GM23248 (cell line): ENCODE results near the gene RAP2A. TPM values are rescaled to one million over a fixed set of nuclear protein-coding genes. Genes with fewer than 3 reads are reported as not detected.

Experiments used
- DNase-seq: peaks from one replicate; pipeline ENCODE4 v3.0.0-alpha.2; 2015
- H2AFZ ChIP-seq: fragments of 200-600 bp; sonication (generic); 2 replicates; pipeline ENCODE4 v1.6.1; 2016; ENCODE audit warnings: antibody characterized with exemption
- H3F3A ChIP-seq: fragments of 200-600 bp; sonication (generic); 2 replicates; pipeline ENCODE4 v1.6.1; 2016; ENCODE audit warnings: mild to moderate bottlenecking, antibody characterized with exemption, mixed run types; ENCODE audit not compliant: insufficient read depth
- H3K27ac ChIP-seq: fragments of 200-600 bp; sonication (generic); 2 replicates; pipeline ENCODE4 v1.5.1; 2016; ENCODE audit warnings: mild to moderate bottlenecking
- H3K27me3 ChIP-seq: fragments of 200-600 bp; sonication (generic); replicated peaks from 2 replicates; pipeline ENCODE4 v1.6.1; 2016; ENCODE audit warnings: mild to moderate bottlenecking; ENCODE audit not compliant: insufficient read depth
- H3K36me3 ChIP-seq: fragments of 200-600 bp; sonication (generic); 2 replicates; pipeline ENCODE4 v1.6.1; 2016; ENCODE audit warnings: low read depth, mild to moderate bottlenecking
- H3K4me1 ChIP-seq: fragments of 200-600 bp; sonication (generic); 2 replicates; pipeline ENCODE4 v1.6.1; 2016; ENCODE audit warnings: mild to moderate bottlenecking; ENCODE audit not compliant: insufficient read depth
- H3K4me2 ChIP-seq: fragments of 200-600 bp; sonication (generic); one replicate; pipeline ENCODE4 v1.6.1; 2016; ENCODE audit warnings: mild to moderate bottlenecking; ENCODE audit not compliant: unreplicated experiment
- H3K4me3 ChIP-seq: fragments of 200-600 bp; sonication (generic); 2 replicates; pipeline ENCODE4 v1.5.1; 2016; ENCODE audit warnings: mild to moderate bottlenecking
- H3K79me2 ChIP-seq: fragments of 200-600 bp; sonication (generic); 2 replicates; pipeline ENCODE4 v1.6.1; 2016; ENCODE audit warnings: mild to moderate bottlenecking; ENCODE audit not compliant: insufficient read depth
- H3K9ac ChIP-seq: fragments of 200-600 bp; sonication (generic); 2 replicates; pipeline ENCODE4 v1.6.1; 2016; ENCODE audit warnings: mild to moderate bottlenecking
- H3K9me2 ChIP-seq: fragments of 200-600 bp; sonication (generic); 2 replicates; pipeline ENCODE4 v1.6.1; 2016; ENCODE audit warnings: mixed run types, mild to moderate bottlenecking, moderate library complexity; ENCODE audit not compliant: insufficient read depth
- H3K9me3 ChIP-seq: fragments of 200-600 bp; sonication (generic); one replicate; pipeline ENCODE4 v1.6.1; 2017; ENCODE audit warnings: low read depth
- H4K20me1 ChIP-seq: fragments of 200-600 bp; sonication (generic); 2 replicates; pipeline ENCODE4 v1.6.0; 2016; ENCODE audit not compliant: insufficient read depth
- EZH2 ChIP-seq: fragments of 200-600 bp; sonication (generic); IDR thresholded peaks from 2 replicates; pipeline ENCODE4 v1.6.1; 2018; ENCODE audit warnings: antibody characterized with exemption, mild to moderate bottlenecking; ENCODE audit not compliant: insufficient read depth, poor library complexity, severe bottlenecking
- EZH2phosphoT487 ChIP-seq: fragments of 200-600 bp; sonication (generic); IDR thresholded peaks from 2 replicates; pipeline ENCODE4 v1.6.1; 2018; ENCODE audit warnings: antibody characterized with exemption, moderate library complexity, mild to moderate bottlenecking, low read depth; ENCODE audit not compliant: insufficient read depth
- WGBS, 2 experiments: methylation state at CpG; one replicate each; pipeline ENCODE4 v1.1.6; 2015 to 2017; ENCODE audit warnings: low lambda C conversion rate in 2 of 2, low coverage in 1 of 2; ENCODE audit errors: missing lambda C conversion rate in 2 of 2; 5-methylcytosine and 5-hydroxymethylcytosine counted together
- in situ Hi-C: fragments of 300-500 bp; cut with MboI; formaldehyde crosslinking; loops from 2 replicates; pipeline ENCODE4 v1.15.0; 2020
- polyA plus RNA-seq: library from polyadenylated mRNA; unstranded; fragments of >200 nt; fragmentation: Nextera tagmentation; extraction: Ambion mirVana; gene quantifications from 2 replicates; pipeline ENCODE4 v1.2.1, GENCODE V29; 2016
- total RNA-seq: library from RNA; depleted of rRNA; stranded (reverse); fragments of >200 nt; shearing (Covaris generic); gene quantifications from 2 replicates; pipeline ENCODE4 v1.2.3, GENCODE V29; 2014

Gene RAP2A
- total and polyA plus RNA-seq, 2 experiments from 2014 or later = 3.8 to 23.9 TPM

DNA sequence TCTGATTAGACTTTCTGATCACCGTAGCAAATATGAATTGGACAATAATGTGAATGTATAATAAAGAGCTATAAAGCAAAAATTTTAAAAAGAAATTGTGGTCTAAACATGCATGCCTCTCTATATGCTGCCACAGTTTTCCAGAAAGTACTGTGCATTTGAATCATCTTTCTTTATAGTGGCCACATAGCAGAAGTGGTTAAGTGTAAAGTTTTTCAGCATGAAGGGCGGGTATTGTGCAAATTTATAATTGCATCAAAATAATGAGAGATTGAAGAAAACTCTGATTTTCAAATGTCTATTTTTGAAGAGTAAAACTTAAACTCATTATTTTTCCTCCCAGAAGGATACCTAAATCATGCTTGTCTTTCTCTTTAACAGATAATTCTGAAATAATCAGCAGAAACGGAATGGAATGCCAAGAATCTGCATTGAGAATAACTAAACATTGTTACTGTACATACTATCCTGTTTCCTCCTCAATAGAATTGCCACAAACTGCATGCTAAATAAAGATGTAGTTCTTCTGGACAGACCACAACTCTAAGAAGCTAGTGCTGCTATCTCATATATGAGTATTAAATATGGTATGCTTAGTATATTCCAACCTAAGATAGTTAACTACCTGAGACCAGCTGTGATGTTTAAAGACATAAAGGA is 42.9 kb upstream of the RAP2A start:
- Histone ChIP-seq H3K4me3 (no peak overlapping the region), H3K4me2 (no peak overlapping the region), H3F3A (peaks cover 40% of the 10 kb centered on the region), H4K20me1 (no peaks in the 10 kb centered on the region), H3K9me2 (no peaks in the 10 kb centered on the region), H3K4me1 (peaks cover 36% of the 10 kb centered on the region), H3K36me3 (peaks cover 17% of the 10 kb centered on the region; the same call in 1 of the 2 replicates), H3K9me3 (no peaks in the 10 kb centered on the region), H3K27ac (no peak overlapping the region), H3K79me2 (no peaks in the 10 kb centered on the region), H3K27me3 (no peaks in the 10 kb centered on the region), H3K9ac (no peak overlapping the region), H2AFZ (no peak overlapping the region)
- TF ChIP-seq EZH2 = no peak
- no peak for TF ChIP-seq EZH2phosphoT487
- DNase-seq = no peak
- 68 to 72% methylated on average over 3 of the region's 3 CpGs for WGBS, 2 experiments
- in situ Hi-C loops = no loop called here

DNA sequence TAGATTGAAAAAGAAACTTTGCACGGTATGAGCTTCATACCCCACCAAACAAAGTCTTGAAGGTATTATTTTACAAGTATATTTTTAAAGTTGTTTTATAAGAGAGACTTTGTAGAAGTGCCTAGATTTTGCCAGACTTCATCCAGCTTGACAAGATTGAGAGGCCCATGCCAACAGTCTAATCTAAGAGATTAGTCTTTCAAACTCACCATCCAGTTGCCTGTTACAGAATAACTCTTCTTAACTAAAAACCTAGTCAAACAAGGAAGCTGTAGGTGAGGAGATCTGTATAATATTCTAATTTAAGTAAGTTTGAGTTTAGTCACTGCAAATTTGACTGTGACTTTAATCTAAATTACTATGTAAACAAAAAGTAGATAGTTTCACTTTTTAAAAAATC is 41.9 kb upstream of the RAP2A start:
- H3K4me2 ChIP-seq = no peak overlapping the region
- no peaks in the 10 kb centered on the region for H3K9me3 ChIP-seq
- no peak overlapping the region for H3K27ac ChIP-seq
- WGBS, 2 experiments = 94 to 95% methylated on average over 1 of the region's 1 CpG
- H3F3A ChIP-seq = peaks cover 38% of the 10 kb centered on the region
- peaks cover 34% of the 10 kb centered on the region for H3K4me1 ChIP-seq
- no peak overlapping the region for H3K9ac ChIP-seq
- H4K20me1 ChIP-seq = no peaks in the 10 kb centered on the region
- no peaks in the 10 kb centered on the region for H3K9me2 ChIP-seq
- H3K4me3 ChIP-seq = no peak overlapping the region
- no peak overlapping the region for H2AFZ ChIP-seq
- no peak for DNase-seq
- H3K79me2 ChIP-seq = no peaks in the 10 kb centered on the region
- H3K36me3 ChIP-seq = peaks cover 17% of the 10 kb centered on the region; the same call in 1 of the 2 replicates
- no peak for TF ChIP-seq EZH2phosphoT487
- no peak for TF ChIP-seq EZH2
- in situ Hi-C loops = no loop called here
- H3K27me3 ChIP-seq = no peaks in the 10 kb centered on the region

DNA sequence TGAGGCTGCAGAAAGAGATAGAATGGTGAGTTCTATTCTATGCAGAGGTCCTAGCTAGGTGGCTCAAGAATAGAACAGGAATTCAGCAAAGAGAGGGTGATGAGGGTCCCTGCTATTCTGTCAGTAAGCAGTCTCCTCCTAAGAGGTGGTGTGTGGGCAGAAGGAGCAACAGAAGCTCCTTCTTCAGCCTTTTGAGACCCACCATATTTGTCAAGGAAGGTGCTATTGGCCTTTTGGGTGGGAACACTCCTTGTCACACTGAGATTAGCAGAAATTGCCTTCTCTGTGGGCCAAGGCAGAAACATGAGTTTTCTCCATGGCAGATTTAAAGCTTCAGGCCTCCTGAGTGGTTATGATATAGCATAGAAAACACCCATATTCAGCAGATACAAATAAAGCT is 39.4 kb upstream of the RAP2A start:
- in situ Hi-C loops = no loop called here
- H3F3A ChIP-seq = peaks cover 38% of the 10 kb centered on the region
- H3K27me3 ChIP-seq = no peaks in the 10 kb centered on the region
- H3K27ac ChIP-seq = 0 out of 2 replicates have a peak overlapping the region, but pooled peaks have one; percentile 69
- H3K9me3 ChIP-seq = no peaks in the 10 kb centered on the region
- no peaks in the 10 kb centered on the region for H4K20me1 ChIP-seq
- no peaks in the 10 kb centered on the region for H3K79me2 ChIP-seq
- H3K9me2 ChIP-seq = no peaks in the 10 kb centered on the region
- H3K4me1 ChIP-seq = peaks cover 34% of the 10 kb centered on the region
- no peak for TF ChIP-seq EZH2phosphoT487
- no peak for TF ChIP-seq EZH2
- DNase-seq = no peak
- H3K9ac ChIP-seq = no peak overlapping the region
- H2AFZ ChIP-seq = no peak overlapping the region
- peaks cover 17% of the 10 kb centered on the region; the same call in 1 of the 2 replicates for H3K36me3 ChIP-seq
- no peak overlapping the region for H3K4me3 ChIP-seq
- H3K4me2 ChIP-seq = no peak overlapping the region

DNA sequence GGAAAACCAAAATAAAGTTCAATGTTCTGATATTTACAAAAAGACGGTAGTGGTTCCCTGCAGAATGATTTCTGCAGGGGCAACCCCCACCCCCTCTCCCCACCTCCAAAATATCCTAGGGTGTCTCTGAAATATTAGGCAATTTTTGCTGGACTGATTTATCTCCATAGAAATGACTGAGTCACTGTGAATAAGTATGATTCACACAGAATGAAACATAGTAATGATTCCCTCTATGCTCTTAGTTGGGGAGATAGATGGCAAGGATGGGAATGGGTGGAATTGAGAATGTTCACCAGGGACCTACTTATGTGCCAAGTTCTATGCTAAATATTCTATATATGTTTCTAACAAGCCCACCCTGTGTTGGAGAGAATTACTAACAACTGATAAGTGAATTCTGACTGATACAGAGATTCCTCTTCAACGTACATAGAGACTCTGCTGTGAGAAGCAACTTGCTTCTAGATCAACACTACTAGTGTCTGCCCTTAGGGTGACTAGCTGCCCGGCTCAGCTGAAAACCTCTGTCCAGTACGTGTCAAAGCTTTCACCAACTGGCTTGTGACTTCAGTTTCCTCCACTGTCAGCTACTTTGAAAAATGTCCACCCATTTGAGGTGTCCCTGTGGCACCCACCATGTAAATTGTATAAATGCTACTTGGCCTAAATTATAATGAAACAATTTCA is 38.4 kb upstream of the RAP2A start:
- DNase-seq = peak; percentile 79
- H3K27ac ChIP-seq = peak overlapping the region; percentile 69
- no peaks in the 10 kb centered on the region for H3K27me3 ChIP-seq
- in situ Hi-C loops = no loop called here
- no peak overlapping the region for H3K4me3 ChIP-seq
- no peak overlapping the region for H3K9ac ChIP-seq
- no peaks in the 10 kb centered on the region for H3K79me2 ChIP-seq
- no peaks in the 10 kb centered on the region for H3K9me2 ChIP-seq
- no peak overlapping the region for H2AFZ ChIP-seq
- peaks cover 32% of the 10 kb centered on the region for H3K4me1 ChIP-seq
- H3K36me3 ChIP-seq = peaks cover 17% of the 10 kb centered on the region; the same call in 1 of the 2 replicates
- TF ChIP-seq EZH2 (no peak), EZH2phosphoT487 (no peak)
- H4K20me1 ChIP-seq = no peaks in the 10 kb centered on the region
- peaks cover 38% of the 10 kb centered on the region for H3F3A ChIP-seq
- 30 to 36% methylated on average over 4 of the region's 4 CpGs for WGBS, 2 experiments
- H3K4me2 ChIP-seq = peak overlapping the region; percentile 55
- no peaks in the 10 kb centered on the region for H3K9me3 ChIP-seq
